Activated T-cell treated with anti-CD3 and anti-CD28 coated beads for 1 hour (primary cell): ENCODE data around the gene ITGAV.

ENCODE experiments used
- DNase-seq: peaks from one replicate; pipeline ENCODE4 v3.0.0-alpha.2; 2020; ENCODE audit warnings: low read depth

ITGAV gene

DNA sequence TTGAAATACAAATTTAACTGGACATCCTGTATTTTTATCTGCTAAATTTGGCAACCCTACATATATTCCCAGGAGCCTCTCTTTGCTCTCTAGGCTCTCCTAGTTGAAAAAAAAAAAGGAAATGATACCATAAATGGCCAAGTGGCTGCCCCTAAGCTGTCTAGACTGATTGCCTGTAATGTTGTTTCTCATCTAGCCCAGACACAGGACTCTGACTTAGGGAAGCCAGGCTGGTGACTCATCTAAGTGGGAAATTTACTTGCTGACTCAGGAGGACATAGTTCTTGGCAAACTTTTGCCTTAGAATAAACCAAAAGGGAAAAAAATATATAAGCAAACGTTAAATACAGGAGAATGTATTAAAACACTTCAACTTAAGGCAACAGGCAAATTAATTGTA is 14.6 kb upstream of the ITGAV start:
- no peak for DNase-seq

DNA sequence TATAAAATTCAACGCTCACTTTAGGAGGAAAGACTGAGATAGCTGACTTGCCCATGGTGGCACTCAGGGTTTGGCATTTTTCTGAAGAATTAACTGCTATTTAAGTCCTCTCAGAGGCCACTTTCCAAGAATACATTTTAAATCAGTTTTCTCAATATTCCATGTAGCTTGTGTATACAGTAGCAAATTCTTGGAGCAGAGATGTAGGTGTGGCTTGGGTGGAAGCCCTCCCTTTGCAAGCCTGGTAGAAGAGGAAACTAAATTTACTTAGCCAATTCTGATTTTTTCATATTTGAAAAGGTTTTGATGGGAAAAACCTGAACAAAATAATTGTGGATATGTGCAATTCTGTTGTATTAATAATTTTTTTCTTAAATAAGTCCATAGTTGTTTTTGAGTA is 14.0 kb upstream of the ITGAV start:
- DNase-seq: no peak

DNA sequence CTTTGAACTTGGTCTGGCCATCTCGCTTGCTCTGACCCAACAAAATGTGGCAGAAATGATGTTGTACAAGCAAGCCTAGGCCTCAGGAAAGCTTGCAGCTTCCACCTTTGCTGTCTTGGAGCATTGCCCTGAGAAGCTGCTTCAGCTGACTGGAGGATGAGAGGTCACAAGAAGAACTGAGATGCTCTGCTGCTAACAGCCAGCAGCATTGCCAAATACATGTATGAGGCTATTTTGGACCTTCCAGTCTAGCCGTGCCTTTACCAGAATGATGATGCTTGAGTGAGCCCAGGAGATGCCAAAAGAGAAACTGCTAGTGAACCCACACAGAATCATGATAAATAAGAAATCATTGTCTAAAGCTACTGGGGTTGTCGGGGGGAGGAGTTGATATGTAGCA is 13.2 kb upstream of the ITGAV start:
- DNase-seq: no peak

DNA sequence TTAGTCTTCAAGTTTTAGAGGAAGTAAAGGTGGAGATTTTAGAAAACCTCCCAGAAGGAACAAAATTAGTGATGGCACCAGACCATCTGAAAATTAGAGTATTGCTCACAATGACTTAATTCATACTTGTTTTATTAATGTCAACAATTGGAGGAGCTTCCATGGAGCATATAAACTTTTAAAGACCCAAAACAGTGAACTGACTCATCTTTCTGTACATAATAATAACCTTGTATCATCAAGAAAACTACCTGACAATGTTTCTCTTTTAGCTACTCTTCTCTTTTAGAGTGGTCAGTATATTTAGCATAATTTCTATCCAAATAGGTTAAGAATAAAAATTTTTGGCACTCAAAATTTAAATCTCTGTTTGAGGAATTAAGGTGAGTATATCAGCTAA is 7.2 kb upstream of the ITGAV start:
- no peak for DNase-seq

DNA sequence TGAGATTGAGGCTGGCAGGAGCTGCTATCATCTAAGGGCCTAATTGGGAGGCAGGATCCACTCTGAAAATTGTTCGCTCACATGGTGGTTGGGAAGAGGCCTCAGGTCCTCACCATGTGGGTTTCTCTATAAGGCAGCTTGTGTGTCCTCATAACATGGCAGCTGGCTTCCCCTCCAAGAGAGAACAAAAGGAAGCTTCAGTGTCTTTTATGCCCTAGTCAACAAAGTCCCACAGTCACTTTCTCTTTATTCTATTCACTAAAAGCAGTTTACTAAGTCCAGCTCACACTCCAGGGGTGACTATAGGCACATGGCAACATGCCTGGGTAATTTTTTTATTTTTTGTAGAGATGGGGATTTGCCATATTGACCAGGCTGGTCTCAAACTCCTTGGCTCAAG is 5.8 kb upstream of the ITGAV start:
- DNase-seq: no peak

DNA sequence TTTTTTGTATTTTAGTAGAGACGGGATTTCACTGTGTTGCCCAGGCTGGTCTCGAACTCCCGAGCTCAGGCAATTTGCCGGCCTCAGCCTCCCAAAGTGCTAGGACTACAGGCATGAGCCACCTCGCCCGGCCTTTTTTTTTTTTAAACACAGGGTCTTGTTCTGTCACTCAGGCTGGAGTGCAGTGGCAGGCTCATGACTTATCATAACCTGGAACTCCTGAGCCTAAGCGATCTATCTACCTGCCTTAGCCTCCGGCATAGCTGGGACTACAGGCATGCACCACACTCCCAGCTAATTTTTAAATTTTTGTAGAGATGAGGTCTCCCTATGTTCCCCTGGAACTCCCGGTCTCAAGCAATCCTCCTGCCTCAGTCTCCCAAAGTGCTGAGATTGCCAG is 1.4 kb upstream of the ITGAV start:
- DNase-seq: no peak

DNA sequence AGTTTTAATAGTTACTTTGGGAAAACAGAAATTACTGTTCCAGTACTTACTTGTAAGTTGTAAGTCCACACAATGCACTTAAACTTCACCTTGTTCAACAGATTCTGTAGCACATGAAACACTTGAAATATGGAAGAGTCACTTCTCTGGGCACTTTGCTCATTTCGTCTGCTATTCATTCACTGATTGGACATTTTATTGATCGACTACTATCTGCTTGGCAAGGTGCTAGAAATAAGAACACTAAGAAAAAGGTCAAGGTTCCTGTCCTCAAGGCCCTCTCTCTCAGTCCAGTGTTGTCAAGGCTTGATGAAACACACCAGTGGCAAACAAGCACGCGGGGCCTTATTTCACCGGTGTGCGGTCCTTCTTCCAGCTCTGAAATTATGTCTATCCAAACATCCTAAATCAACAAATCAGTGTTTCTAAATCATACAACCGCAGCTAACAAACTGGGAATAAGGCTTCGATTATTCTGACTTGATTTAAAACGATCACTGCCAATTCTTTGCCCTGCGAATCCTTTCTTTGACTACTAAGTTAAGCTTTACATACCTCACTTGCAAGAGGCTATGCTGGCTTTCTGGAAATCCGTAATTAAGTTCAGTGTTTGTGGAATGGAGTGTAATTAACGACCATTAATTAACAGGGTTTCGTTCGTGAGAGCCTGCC is 780 bp upstream of the ITGAV start:
- DNase-seq: no peak

DNA sequence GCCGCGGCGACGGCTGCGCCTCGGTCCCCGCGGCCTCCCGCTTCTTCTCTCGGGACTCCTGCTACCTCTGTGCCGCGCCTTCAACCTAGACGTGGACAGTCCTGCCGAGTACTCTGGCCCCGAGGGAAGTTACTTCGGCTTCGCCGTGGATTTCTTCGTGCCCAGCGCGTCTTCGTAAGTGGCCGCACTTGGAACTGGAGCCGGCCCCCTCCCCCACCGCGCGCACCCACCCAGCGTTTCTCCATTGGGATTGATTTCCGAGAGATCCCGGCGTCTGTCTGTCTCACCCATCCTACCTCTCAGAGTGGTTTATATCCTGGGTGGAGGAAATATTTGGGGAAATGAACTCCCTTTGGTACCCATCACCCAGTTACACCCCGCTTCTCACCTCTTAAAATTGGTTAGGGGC is 498 bp downstream of the ITGAV start:
- no peak for DNase-seq

DNA sequence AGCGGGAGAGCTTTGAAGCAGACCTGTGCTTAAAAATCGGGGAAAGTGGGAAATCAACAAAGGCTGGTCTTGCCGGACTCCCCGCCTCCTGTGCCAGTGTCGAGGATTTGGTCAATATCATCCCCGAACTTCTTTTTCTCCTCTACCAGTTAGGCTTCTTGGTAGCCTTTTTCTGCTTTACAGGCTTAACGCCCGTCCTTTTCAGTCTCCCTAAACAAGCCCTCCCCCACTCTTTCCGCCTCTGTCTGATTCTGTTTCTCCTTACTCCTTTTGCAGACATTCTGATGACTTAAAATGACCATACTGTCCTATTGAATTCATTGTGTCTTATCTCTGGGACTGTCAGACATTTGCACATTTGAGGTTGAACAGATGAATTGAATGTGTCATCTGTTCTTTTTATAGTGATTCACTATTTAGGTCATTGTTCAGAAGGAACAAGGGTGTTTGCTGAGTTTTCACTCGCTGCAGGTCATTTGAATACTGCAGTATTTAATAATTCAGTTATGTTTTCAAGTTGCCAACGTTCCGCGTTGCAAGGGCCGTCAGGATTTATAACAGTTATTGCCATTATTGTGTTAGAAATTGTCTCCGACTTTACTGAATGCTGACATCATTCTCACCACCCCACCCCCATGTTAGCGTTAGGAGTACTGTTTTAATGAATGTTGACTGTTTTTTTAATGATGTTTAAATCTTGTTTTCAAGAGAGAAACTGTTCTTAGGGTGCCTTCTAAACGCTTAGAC is 1.1 kb downstream of the ITGAV start:
- DNase-seq: no peak

DNA sequence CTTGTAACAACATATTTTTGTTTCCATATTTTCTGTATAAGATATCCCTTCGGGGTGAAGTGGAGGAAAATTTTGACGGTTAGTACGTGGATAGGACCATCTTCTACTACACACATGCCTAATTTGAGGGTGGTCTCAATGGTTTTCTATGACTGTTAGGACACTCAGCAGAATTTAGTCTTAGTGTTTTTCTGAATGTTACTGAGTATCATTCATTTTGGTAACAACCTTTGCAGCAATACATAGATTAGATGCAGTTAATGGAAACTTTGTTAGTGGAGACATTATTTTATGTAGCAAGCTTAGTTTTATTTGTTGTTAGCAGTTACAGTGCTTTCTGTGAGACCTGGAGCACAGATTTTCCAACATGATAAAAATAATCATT is 1.6 kb downstream of the ITGAV start:
- DNase-seq: no peak

DNA sequence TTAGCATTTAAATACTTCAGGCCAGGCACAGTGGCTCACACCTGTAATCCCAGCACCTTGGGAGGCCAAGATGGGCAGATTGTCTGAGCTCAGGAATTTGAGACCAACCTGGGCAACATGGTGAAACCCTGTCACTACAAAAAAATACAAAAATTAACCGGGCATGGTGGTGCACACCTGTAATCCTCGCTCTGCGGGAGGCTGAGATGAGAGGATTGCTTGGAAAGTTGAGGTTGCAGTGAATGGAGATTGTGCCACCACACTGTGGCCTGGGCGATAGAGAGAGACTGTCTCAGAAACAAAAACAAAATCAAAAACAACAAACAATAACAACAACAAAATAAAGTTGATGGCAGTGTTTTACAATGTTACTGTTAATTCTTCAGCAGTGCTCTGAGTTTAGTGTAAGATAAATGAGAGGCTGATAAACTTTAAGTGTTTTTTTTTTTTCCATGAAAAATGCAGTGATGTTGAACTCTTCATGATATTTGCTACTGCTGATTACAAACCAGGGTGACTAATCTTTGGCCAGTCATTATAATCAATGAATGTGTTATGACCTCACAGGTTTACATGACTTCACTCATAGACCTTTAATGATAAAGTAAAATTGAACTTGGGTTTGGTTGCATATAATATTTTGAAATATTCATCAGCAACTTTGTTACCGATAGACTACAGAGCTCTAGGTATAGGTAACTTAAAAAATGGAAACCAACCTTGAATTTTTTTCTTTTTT is 2.5 kb downstream of the ITGAV start:
- DNase-seq: no peak

DNA sequence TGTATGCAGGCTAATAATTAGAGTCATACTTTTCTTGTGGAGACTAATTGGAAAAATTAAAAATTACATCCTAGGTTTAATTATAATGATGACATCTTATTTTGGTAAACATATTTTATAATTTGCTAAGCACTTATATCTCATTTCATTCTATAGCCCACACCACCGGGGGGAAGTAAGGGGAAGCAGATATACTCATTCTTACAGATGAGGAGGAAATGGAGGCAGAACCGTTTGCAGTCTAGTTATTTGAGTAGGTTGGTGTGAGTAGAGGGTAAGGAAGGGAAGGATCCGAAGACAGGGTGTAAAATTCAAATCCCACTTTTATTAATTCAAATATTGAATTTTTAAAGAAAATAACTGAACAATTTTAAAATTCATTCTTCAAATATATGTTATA is 3.7 kb downstream of the ITGAV start:
- no peak for DNase-seq

DNA sequence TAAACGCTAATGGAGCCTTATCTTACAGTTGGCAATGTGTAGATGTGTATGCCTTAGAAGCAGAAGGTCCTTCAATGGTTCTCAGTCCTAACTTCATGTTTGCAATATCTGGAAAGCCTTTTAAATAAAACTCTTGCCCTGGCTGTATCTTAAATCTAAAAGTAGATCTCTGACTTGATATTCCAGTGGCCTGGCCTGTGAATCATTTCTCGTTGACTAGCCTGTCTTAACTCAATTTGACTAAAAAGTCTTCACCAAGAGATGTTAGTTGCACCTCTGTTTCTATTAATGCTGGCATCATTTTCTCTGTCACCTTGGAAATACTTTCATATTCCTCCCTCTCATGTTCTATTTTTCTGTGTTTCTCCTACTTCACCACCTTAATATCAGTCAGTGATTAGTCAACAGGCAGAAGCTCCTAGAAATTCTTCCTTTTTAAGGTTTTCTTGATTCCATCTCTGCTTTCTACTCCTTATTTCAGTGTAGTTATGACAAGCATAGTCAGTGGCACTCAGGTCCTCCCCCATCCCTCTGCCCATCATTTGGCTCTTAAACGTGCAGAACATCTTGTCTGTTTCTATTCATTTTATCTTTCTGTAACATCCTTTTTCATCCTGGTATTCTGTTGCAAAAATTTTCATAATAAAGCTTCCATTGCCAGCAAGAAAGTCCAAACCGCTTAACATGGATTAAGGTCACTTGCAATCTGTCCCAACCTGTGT is 4.3 kb downstream of the ITGAV start:
- no peak for DNase-seq

DNA sequence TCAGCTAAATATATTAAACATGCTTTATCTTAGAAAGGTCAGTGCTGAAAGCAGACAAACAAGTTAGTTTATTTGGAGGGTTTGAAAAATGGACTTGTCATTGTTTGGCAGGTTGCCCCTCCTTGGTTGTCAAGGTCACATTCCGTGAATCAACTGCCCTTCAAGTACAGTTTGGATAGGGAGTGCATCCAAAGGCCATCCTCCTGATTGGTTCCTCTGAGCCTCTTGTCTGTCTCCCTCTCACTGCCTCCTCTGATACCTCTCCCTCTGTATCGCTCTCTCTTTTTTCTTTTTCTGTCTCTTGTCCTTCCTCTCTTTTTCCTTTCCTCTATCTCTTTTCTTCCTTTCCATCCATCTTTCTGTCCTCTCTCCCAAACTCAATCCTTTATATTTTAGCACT is 5.4 kb downstream of the ITGAV start:
- DNase-seq: no peak

DNA sequence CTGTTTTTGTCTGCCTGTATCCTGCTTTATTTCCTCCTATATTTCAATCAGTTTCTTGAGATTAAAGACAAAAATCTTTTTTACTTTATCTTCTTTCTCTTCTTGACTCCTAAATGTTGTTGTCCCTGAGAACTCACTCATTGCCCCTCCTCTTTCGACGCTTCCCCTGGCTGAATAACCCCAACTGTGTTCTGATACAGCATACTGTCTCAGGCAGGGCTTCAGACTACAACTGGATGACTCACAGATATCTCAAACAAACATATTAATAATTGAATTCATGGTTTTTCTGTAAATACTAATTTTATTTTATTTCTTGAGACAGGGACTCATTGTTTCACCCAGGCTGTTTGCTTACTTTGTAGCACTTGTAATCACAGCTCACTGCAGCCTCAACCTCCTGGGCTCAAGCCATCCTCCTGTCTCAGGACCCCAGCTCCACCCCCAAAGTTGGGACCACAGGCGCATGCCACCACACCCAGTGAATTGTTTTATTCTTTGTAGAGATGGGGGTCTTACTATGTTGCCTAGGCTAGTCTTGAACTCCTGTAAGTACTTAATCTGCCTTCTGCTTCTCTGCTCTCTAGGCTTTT is 9.4 kb downstream of the ITGAV start:
- DNase-seq: no peak

DNA sequence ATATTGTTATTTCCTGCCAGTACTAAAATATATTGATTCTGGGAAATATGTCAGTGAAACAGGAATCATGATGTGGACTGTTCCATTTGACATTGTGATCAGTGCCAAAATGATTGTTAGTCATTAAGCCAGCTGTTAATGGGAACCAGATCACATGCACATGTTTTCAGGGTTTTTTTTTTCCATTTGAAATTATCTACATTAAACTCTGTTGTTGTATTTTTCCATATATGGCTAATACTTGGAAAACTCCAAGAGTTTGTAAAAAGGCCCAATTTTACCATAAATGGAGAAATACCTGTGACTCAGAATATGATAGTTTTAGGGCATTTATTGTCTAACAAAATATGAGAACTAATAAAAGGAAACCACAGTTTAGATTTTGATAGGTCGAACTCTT is 13.4 kb downstream of the ITGAV start:
- no peak for DNase-seq

DNA sequence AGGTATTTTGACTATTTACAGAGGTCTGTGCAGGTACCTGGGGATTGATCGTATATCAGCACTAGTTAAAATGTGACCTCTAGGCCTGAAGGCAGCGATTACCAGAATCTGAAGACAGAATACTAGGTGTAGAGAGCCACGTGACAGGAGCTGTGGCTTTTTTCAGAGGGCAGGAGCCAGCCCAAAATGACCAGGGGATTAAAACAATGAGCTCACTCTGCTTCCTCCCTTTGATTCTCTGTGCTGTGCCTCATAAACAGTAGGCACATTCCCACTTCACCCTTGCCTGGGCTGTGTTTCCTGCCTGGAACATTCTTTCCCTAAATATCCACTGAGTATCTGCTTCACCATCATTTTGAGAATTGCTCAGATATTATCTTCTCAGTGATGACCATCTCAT is 15.2 kb downstream of the ITGAV start:
- no peak for DNase-seq

DNA sequence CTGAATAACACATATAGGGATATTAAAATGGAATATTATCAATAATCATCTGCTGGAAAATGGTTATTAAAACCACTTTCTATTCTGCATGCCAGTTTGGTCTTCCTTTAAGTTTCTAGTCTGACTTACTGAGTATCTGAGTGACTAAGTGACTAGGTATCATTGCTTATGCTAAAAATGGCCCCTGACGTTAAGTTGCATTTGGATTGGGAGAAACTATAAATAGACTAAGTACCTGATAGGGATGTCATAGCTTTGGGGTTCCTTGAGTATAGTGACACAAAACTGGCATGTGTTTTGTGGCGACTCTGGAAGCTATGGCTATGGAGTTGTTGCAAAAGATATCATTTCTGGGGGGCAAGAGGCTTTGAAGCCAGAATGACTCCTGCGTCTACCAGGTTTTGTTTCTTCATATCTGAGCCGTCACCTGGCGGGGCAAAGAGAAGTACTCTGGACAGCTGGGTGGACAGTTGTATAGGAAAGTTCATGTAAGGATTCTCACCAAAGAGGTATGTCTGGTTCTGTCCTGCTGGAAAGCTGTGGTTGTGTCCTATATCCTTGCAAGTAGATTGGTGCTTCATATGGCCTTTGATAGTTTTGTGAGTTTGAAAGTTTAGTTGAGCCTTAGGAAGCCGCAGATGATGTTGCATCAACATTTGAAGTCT is 17.9 kb downstream of the ITGAV start:
- no peak for DNase-seq

DNA sequence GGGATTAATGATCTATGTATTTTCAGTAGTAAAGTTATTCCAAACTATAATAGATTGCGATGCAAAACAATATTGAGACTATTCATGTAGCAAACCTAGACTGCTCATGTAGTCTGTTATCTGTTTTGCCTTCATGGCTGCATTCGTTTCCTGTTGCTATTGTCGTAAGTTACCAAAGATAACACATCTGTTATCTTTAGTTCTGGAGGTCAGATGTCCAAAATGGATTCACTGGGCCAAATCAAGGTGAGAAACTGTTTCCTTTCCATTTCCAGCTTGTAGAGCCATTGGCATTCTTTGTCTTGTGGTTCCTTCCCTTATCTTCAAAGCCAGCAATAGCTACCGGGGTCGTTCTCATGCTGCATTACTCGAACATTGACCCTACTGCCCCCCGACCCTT is 20.9 kb downstream of the ITGAV start:
- DNase-seq: no peak

DNA sequence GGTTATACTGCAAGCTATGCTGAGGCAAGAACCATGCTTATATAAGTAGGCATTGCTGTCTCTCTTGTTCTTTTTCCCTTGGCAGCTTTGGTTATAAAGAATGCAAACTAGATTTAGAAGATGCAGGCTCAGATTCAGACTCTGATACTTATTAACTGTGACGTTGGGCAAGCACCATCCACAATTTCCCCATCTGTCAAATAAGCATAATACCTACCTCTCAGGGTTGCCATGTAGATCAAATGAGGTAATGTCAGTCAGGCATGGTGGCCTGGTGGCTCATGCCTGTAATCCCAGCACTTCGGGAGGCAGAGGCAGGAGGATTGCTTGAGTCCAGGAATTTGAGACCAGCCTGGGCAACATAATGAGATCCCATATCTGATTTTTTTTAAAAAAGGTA is 21.7 kb downstream of the ITGAV start:
- DNase-seq: no peak

DNA sequence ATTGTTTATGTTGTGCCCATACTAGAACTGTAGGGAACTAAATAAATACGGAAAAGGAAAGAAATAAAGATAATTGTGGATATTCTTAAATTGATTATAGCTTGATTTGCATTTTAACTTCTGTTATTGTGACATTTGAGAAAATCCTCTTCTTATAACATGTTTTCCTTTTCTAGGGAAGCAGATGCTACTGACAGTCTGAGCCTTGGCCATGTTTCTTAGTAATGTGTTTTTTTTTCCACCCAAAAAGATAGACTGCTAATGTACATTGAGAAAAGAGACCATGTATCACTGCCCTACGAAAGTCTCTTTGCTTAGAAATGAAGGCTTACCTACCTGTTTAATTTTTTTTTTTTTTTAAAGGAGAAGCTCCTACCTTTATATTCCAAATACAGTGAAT is 22.2 kb downstream of the ITGAV start:
- DNase-seq: no peak
